ENCODE measurements around the gene ADAT1.

The ADAT1 gene, protein sequence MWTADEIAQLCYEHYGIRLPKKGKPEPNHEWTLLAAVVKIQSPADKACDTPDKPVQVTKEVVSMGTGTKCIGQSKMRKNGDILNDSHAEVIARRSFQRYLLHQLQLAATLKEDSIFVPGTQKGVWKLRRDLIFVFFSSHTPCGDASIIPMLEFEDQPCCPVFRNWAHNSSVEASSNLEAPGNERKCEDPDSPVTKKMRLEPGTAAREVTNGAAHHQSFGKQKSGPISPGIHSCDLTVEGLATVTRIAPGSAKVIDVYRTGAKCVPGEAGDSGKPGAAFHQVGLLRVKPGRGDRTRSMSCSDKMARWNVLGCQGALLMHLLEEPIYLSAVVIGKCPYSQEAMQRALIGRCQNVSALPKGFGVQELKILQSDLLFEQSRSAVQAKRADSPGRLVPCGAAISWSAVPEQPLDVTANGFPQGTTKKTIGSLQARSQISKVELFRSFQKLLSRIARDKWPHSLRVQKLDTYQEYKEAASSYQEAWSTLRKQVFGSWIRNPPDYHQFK

DNA sequence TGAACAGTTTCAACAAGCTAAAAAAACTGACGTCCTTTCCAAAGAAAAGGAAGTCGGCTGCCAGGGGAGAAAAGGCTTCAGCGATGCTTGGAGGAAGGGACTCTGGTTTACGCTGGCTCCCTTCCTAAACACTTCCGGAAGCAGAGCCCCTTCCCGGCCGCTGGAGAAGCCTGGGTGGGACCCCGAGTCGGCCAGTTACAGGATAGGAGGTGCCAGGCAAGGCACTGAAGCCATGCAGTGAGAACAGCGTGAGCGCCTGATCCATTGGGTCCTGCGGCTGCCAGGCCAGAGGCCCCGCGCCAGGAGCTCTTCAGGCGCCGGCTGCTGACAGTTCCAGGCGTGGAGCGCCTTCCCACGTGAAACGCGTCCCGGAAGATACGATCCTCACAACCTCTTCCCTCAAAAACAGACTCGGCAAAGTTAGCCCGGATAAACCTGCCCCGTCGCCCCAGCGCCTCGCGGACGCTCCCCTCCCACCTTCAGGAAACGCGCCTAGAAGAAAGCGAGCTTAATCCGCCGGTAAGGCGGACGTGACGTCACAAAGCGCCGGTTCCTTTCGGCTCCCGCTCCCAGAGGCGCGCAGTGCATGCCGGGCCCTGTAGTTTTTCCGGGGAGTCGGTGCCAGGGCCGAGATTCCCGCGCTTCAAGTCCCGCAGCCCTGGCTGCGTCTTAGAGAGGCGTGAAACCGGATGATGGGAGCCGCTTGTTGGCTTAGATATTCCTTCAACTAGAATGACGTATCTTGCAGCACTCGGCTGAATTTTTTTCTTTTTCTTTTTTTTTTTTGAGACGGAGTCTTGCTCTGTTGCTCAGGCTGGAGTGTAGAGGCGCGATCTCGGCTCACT is at the start of gene ADAT1:
Gene ADAT1, minus strand, starts transcription at position 521 of the 845 bp plus-strand sequence. CDS start 2,482 bp downstream, outside the sequence.
- peak; percentile 96 for DNase-seq

DNA sequence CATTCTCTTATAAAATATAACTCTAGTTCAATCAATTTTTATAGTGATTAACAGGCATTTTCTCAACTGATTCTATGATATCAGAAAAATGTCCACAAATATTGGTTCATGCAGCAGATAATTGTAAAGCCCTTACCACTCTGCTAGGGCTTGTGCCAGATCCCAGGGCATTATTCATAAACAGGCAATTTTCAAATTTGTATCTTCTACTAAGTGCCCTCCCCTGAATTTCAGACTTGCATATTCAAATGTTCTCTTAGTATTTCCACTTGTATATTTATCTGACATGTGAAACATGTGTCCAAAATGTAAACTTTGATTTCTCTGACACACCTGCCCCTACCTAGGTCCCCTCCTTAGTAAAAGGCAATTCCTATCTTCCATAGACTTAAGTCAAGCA is 44.4 kb upstream of the ADAT1 start:
- no peak for DNase-seq

GRCh38 chr16:75660726-75661302 is 37.7 kb upstream of the ADAT1 start:
- no peak for DNase-seq

DNA sequence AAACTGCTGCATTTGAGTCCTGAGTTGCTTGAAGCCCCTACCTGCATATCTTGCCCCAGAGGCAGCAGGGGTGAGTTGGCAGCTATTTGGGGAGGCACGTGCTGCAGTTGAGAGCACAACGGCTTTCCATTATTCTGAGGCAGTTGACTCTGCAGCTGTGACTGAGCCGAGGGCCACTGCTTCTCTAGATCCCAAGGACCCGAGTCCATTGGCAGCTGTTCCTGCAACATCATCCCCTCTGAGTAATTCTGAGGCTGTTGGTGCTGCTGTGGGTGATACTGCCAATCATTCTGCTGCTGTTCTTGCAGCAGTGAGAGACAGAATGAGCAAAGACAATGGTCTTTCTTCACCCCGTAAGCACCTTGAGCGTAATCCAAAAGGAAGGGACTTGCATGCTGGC is 37.2 kb upstream of the ADAT1 start:
- DNase-seq: no peak

- no peak for DNase-seq
Measured at GRCh38 chr16:75658175-75658574, 35.1 kb upstream of the ADAT1 start.

GRCh38 chr16:75653922-75654321 is 30.8 kb upstream of the ADAT1 start:
- DNase-seq: no peak

- peak; percentile 76 for DNase-seq
Measured at GRCh38 chr16:75648265-75649076, 25.4 kb upstream of the ADAT1 start.

DNA sequence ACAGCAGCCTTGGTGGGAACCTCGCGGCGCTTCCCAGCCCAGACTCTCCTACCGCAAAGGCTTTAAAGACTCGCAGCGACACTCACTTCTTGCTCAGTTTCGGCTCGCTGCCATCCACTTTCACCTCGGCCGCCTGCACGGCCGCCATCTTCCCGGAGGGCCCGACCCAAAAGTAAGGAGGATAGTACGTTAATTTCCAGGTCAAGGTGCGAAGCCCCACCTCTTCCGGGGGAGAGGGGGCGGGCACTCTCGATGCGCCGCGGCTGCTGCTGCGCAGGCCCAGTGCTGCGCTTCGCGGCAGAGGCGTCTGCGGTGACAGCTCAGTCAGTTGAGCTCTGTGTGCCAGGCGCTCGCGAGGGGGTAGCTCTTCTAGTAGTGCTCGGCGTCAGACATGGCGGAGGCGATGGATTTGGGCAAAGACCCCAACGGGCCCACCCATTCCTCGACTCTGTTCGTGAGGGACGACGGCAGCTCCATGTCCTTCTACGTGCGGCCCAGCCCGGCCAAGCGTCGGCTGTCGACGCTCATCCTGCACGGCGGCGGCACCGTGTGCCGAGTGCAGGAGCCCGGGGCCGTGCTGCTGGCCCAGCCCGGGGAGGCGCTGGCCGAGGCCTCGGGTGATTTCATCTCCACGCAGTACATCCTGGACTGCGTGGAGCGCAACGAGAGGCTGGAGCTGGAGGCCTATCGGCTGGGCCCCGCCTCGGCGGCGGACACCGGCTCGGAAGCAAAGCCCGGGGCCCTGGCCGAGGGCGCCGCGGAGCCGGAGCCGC is 24.6 kb upstream of the ADAT1 start, which contains the start of the genes KARS1 and TERF2IP:
Gene KARS1, minus strand, starts transcription at position 174 of the 773 bp plus-strand sequence. Its CDS starts 26 bp downstream, at position 148.
Gene TERF2IP, plus strand, starts transcription at position 282 of the 773 bp plus-strand sequence. Its CDS starts 110 bp downstream, at position 392.
- DNase-seq: peak; percentile 89

GRCh38 chr16:75647112-75647491 is 24.0 kb upstream of the ADAT1 start:
- no peak for DNase-seq

DNA sequence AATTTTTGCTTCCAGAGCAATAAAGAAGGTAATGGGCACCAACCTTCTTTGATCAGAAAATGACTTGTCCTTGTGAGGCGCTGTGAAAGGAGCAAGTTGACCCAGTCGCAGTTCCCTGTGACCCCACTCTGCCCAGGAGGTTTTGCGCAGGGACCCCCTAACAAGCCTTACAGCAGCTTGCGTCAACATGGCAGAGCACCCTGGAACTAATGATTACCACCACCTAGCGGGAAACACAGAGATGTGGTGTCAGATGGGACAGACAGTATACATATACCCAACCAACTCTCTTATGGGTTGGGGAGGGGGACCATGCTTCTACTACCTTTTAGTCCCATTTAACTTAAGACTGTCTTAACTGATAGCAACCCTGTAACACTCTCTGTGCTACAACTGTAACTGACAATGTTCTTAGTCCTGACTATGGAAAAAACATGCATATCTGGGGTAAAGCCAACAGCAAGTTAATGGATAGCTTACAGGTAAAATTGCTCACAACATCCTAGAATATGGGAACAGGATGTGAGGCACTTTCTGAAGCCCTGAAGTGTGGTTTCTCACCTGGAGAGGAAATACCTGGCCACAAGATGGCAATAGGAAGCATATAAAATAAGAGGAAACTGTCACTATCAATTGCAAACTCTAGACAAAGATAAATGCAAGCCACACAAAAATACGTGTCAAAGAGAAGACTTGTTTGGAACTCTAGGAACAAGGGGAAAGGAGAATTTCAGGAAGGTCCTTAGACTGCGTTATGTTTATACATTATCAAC is 21.3 kb upstream of the ADAT1 start:
- no peak for DNase-seq

DNA sequence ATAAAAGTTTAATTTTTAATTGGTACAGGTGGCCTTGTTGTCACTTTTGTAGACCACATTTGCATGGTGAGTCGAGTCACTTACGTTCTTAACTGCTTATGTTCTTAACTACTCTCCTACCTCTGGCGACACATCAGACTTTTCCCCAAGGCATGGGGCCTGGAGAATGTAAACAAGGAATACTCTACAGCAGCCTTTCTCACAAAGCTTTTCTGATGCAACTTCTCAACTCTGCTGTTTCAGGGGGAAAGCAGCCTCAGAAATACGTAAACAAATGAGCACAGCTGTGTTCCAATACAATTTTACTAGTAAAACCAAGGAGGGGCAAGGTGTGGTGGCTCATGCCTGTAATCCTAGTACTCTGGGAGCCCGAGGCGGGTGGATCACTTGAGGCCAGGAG is 17.5 kb upstream of the ADAT1 start:
- DNase-seq: no peak

DNA sequence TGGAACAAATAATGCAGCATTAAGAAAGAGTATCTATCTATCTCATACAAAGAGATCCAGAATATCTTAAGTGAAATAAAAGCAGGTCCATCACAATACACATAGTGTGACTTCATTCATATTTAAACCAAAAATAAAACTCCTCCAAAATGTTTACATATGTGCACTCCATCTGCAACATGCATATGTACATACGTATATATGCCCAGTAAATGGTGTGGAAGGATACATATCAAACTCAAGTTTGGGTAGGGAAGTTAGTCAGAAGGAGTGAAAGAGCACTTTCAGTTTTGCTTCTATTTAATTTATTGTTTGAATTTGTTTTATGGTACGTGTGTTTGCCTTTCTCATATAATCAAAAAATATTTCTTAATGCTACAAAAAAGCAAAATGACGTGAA is 12.0 kb upstream of the ADAT1 start:
- DNase-seq: no peak

GRCh38 chr16:75632857-75633256 is 9.8 kb upstream of the ADAT1 start:
- no peak for DNase-seq

- no peak for DNase-seq
Measured at GRCh38 chr16:75630052-75630451, 7.0 kb upstream of the ADAT1 start.

DNA sequence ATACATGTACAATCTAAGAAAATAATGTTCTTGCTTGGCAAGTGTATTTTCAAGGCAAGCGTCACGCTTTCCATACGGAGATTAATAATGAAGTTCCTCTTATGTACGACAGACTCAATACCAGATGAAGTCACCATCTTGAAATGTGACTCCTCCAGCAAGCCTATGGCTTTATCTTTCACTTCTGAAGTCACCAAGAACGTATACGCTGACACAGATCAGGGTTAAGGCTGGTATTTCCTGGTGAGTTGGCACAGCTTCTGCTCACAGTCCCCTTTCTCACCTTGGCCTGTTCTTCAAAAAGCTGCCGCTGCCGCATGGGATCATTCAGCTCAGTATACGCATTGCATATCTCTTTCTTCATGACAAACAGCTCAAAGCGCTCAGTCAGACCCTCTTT is 6.1 kb upstream of the ADAT1 start:
- no peak for DNase-seq

DNA sequence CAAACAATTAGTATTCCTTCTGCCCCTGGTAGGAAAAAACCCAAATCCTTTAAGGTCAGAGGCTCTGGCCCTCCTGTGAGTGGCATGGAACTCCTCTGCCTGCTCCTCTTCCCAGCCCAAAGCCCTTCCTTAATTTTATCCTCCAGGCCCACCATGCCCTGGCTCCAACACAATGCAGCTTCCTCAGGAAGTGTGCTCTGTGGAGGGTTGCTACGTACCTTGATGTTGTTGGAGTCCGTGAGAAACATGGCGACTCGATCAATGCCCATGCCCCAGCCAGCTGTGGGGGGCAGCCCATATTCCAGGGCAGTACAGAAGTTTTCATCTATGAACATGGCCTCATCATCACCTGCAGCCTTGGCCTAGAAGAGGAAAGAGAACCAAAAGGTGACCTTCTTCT is 5.3 kb upstream of the ADAT1 start:
- no peak for DNase-seq

GRCh38 chr16:75627851-75628250 is 4.8 kb upstream of the ADAT1 start:
- no peak for DNase-seq

DNA sequence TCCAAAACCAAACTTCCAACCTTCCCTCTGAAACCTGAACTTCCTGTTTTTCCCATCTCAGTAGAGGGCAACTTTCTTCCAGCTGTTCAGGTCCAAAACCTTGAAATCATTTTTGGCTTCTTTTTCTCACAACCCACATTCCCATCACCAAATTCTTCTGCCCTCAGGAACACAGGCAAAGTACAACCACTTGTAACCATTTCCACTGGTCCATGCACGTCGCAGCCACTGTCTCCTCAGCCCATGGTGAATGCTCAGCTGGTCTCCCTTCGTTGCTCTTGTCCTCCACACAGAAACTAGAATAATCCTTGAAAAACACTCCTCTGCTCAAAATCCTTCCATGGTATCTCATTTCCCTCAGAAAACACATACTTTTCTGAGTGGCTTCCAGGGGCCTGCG is 3.7 kb upstream of the ADAT1 start:
- DNase-seq: no peak

DNA sequence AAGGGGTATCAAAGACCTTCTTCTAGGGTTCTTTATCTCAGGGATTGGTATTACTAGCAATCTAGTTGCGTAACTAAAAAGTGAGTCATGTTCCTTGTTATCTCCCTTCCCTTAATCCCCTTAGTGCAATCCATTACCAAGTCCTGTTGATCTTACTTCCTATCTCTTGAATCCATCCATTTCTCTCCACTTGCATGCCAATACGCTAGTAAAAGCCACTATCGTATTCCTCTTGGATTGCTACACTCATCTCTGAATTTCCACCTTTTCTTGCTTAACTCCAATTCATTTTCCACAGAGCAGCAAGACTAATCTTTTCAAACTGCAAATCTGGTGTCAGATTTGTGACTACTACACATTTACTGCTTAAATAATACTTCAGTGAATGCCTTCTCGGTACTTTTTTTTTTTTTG is 1.8 kb upstream of the ADAT1 start:
- DNase-seq: no peak

GRCh38 chr16:75621170-75621477 is 2.0 kb downstream of the ADAT1 start:
- DNase-seq: no peak
